Thyroid gland (tissue), 4 donors: ENCODE data around the gene ZNF175. TPM values are rescaled to one million over a fixed set of nuclear protein-coding genes. Genes with fewer than 3 reads are reported as not detected.

Source experiments
- DNase-seq, 2 donors: peaks; one replicate each; pipeline ENCODE4 v3.0.0-alpha.2; 2019
- H3K27ac ChIP-seq, 3 donors: fragments of 200-600 bp; sonication (generic); 1 replicate in 2 of 3; 2 replicates in 1 of 3; pipeline ENCODE4 v1.5.1; 2016 to 2019; ENCODE audit warnings: mild to moderate bottlenecking in 1 of 3, moderate library complexity in 1 of 3
- H3K27me3 ChIP-seq: fragments of 200-600 bp; sonication (generic); one replicate; pipeline ENCODE4 v1.5.1; 2019
- H3K36me3 ChIP-seq, 2 donors: fragments of 200-600 bp; sonication (generic); one replicate each; pipeline ENCODE4 v1.5.1; 2016 to 2019
- H3K4me1 ChIP-seq, 2 donors: fragments of 200-600 bp; sonication (generic); one replicate each; pipeline ENCODE4 v1.5.1; 2017 to 2019
- H3K4me3 ChIP-seq, 3 donors: fragments of 200-600 bp; sonication (generic); replicated peaks in 1 of 3; 1 replicate in 2 of 3; 2 replicates in 1 of 3; pipeline ENCODE4 v1.5.1; 2016; ENCODE audit warnings: mild to moderate bottlenecking in 1 of 3
- H3K9me3 ChIP-seq: fragments of 200-600 bp; sonication (generic); one replicate; pipeline ENCODE4 v1.5.1; 2017
- POLR2A ChIP-seq, 2 donors: fragments of 450-650 bp; IDR thresholded peaks; one replicate each; pipeline ENCODE4 v1.6.1; 2017; ENCODE audit warnings: antibody characterized with exemption in 2 of 2, mild to moderate bottlenecking in 2 of 2, moderate library complexity in 1 of 2
- WGBS, 2 donors: methylation state at CpG; one replicate each; pipeline ENCODE4 v1.1.5; 2017; 5-methylcytosine and 5-hydroxymethylcytosine counted together
- intact Hi-C: fragments of 100-400 bp; cut with DNase I; formaldehyde crosslinking; loops from one replicate; pipeline ENCODE4 v1.15.1; 2023
- total RNA-seq, 4 donors: library from RNA; depleted of rRNA; stranded (reverse); fragments of >200 nt; gene quantifications; one replicate each; pipeline ENCODE4 v1.2.3, GENCODE V29; 2016
- TF ChIP-seq, protein P1 (sequence below), 6 experiments: fragments of 200-600 bp in 3 of 6; fragments of 450-650 bp in 3 of 6; sonication (generic) in 3 of 6; IDR thresholded peaks; one replicate each; pipeline ENCODE4 v1.5.1; 2016 to 2019; ENCODE audit warnings: antibody characterized with exemption in 6 of 6, mild to moderate bottlenecking in 2 of 6, inconsistent platforms in 1 of 6, moderate library complexity in 1 of 6

The ZNF175 gene
- 10 to 100 TPM in 1 of 4 donors, 1 to 10 TPM in 3; 9.0 to 12.9 (median 9.4) TPM for total RNA-seq

DNA sequence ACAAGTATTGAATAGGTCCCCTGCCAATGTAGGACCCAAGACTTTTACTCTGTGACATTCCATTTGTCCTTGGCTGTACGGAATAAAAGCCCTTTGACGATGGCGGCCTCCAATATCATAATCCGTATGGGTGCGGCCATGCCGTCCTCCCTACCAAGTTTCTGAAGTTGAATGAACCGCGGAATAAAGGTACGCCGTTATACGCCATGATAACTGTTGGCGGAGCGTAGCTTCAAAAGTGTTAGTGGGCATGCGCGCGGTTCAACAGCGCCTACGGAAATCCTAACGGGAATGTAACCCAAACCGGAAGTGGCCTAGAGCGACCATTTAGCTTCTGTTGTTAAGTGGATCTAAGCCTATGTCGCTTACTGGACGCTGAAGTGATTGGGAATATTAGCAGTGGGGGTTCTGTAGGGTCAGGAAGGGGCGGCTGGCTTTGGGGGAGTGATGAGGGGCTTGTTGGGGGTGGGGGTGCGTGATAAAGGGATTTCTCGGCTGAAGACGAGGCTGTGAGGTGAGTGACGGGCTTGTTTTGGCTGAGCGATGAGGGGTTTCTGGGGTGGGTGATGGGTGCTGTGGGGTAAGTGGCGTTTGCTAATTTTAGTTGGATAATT lies at the start of gene ZNF175:
Gene ZNF175 (plus strand): TSS at position 322 of the 614 bp plus-strand sequence. CDS start 2,047 bp downstream, outside the sequence.
- TF ChIP-seq POLR2A (IDR thresholded peaks at IDR 0.05): no peak
- TF ChIP-seq, protein P1, sequence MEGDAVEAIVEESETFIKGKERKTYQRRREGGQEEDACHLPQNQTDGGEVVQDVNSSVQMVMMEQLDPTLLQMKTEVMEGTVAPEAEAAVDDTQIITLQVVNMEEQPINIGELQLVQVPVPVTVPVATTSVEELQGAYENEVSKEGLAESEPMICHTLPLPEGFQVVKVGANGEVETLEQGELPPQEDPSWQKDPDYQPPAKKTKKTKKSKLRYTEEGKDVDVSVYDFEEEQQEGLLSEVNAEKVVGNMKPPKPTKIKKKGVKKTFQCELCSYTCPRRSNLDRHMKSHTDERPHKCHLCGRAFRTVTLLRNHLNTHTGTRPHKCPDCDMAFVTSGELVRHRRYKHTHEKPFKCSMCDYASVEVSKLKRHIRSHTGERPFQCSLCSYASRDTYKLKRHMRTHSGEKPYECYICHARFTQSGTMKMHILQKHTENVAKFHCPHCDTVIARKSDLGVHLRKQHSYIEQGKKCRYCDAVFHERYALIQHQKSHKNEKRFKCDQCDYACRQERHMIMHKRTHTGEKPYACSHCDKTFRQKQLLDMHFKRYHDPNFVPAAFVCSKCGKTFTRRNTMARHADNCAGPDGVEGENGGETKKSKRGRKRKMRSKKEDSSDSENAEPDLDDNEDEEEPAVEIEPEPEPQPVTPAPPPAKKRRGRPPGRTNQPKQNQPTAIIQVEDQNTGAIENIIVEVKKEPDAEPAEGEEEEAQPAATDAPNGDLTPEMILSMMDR (IDR thresholded peaks at IDR 0.05): no peak
- peak; percentile 94 to 96 for DNase-seq
- peaks cover 5 to 6% of the 10 kb centered on the region in 2 donors for H3K36me3 ChIP-seq
- no peaks in the 10 kb centered on the region for H3K9me3 ChIP-seq
- intact Hi-C loops: no loop called here
- peaks cover 10 to 17% of the 10 kb centered on the region in 2 donors for H3K4me1 ChIP-seq
- peak within 1 kb of the TSS; percentile 15 to 61 (median 33) for H3K4me3 ChIP-seq
- H3K27me3 ChIP-seq: no peaks in the 10 kb centered on the region
- WGBS, 2 donors: 1 to 2% methylated on average over 30 of the region's 30 CpGs
- no peak within 1 kb of the TSS for H3K27ac ChIP-seq

DNA sequence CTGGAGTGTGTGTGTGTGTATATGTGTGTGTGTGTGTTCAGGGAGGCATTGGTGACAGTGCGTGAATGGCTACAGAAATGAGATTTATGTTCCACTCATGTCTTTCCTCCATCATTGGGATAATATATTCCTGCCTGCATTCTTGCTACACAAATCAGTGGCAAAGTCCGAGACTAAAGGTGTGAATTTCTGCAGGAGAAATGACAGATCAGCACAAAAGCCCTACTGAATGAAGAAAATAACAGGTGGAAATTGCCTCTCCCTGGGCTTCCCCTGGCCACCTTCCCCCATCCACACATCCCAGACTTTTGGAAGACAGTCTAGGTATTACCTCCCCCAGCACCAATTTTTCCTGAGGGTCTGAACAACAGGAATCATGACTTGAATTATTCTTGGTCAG lies 49.7 kb upstream of the ZNF175 start:
- WGBS, 2 donors: 79 to 85% methylated on average over 2 of the region's 2 CpGs

DNA sequence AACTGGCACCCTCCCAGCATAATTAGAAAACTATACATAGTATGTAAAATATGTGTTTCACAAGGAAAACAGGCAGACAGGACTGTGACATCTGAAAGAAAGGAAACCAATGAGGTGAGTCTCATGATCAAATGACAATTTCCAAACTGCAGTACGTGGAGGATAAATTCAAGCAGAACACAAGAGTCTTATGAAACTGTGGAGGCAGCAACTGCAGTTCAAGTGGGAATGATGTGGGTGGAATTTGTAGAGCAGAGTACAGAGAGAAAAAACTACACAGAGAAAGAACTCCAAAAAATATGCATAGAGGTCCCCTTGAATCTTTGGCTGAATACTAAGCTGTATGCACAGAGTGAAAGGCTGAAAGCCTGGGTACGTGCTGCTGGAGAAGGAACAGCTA lies 49.3 kb upstream of the ZNF175 start:
- H3K27ac ChIP-seq: no peak overlapping the region
- no peak for TF ChIP-seq POLR2A (IDR thresholded peaks at IDR 0.05)
- TF ChIP-seq, protein P1 (IDR thresholded peaks at IDR 0.05): no peak
- WGBS, 2 donors: 43 to 47% methylated on average over 2 of the region's 2 CpGs
- H3K9me3 ChIP-seq: no peaks in the 10 kb centered on the region
- no peaks in the 10 kb centered on the region for H3K36me3 ChIP-seq
- intact Hi-C loops: no loop called here
- H3K4me1 ChIP-seq: no peaks in the 10 kb centered on the region
- H3K27me3 ChIP-seq: no peaks in the 10 kb centered on the region
- no peak for DNase-seq
- H3K4me3 ChIP-seq: no peak overlapping the region

More for the DNA sequence above, 49.7 kb upstream of the ZNF175 start:
- intact Hi-C loops: no loop called here
- H3K9me3 ChIP-seq: no peaks in the 10 kb centered on the region
- H3K4me1 ChIP-seq: no peaks in the 10 kb centered on the region
- no peak for TF ChIP-seq POLR2A (IDR thresholded peaks at IDR 0.05)
- TF ChIP-seq, protein P1 (IDR thresholded peaks at IDR 0.05): no peak
- no peak overlapping the region for H3K27ac ChIP-seq
- no peak for DNase-seq
- no peak overlapping the region for H3K4me3 ChIP-seq
- no peaks in the 10 kb centered on the region for H3K27me3 ChIP-seq
- H3K36me3 ChIP-seq: no peaks in the 10 kb centered on the region

DNA sequence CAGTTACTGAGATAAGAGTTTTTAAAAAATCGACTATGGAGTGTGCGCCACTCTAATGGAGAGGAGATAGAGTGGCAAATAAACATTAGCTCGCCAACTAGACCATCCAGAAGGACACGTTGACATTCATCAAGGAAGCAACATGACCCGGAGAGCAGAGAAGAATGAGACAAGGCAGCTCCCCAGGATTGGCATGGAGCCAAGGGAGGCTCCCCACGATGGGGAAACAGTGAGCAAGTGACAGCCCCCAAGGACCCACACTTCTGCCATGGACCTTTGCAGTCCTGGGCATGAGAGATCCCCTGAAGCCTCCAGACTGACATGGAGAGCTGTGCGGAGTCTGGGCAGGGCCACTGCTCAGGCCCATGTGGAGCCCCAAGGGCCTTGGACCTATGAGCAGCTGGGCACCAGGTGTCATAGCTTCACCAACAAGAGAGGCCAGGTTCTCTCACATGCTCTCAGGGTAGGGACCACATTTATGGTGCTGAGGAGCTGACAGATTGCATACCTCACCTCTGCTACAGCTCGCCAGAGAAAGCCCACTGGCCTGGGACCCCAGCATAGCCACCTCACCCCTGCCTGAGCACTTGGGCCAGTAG lies 46.3 kb upstream of the ZNF175 start:
- H3K27ac ChIP-seq: no peak overlapping the region
- 59 to 69% methylated on average over 7 to 8 of the region's 8 CpGs for WGBS, 2 donors
- H3K9me3 ChIP-seq: no peaks in the 10 kb centered on the region
- TF ChIP-seq, protein P1 (IDR thresholded peaks at IDR 0.05): no peak
- no peak for TF ChIP-seq POLR2A (IDR thresholded peaks at IDR 0.05)
- DNase-seq: no peak
- H3K4me3 ChIP-seq: no peak overlapping the region
- H3K27me3 ChIP-seq: no peaks in the 10 kb centered on the region
- no peaks in the 10 kb centered on the region for H3K4me1 ChIP-seq
- intact Hi-C loops: no loop called here
- no peaks in the 10 kb centered on the region for H3K36me3 ChIP-seq

DNA sequence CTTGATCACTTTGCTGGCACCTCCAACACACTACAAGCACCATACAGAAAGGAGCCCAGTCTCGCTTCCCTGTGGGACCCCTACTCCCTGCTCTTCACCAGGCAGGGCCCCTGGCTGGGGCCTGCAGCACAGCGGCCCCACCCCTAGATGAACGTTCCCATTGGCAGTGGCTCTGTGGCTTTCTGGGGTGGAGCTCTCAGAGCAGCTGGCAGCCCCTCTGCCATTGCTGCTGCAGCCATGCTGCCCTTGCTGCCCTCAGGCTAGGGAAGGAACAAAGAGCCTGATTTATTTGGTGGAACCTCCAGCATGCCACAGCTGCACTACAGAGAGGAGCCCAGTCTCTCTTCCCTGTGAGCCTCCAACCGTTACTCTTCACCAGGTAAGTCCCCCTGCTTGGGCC lies 45.4 kb upstream of the ZNF175 start:
- no peaks in the 10 kb centered on the region for H3K9me3 ChIP-seq
- WGBS, 2 donors: 33 to 58% methylated on average over 1 to 4 of the region's 4 CpGs
- no peaks in the 10 kb centered on the region for H3K36me3 ChIP-seq
- TF ChIP-seq, protein P1 (IDR thresholded peaks at IDR 0.05): no peak
- no peak for TF ChIP-seq POLR2A (IDR thresholded peaks at IDR 0.05)
- H3K27me3 ChIP-seq: no peaks in the 10 kb centered on the region
- no peak overlapping the region for H3K4me3 ChIP-seq
- H3K4me1 ChIP-seq: no peaks in the 10 kb centered on the region
- no peak for DNase-seq
- H3K27ac ChIP-seq: no peak overlapping the region
- intact Hi-C loops: no loop called here
